Choroid plexus epithelial cell (primary cell): ENCODE measurements around the gene KIRREL3.

Experiments used
- DNase-seq: peaks from one replicate; pipeline ENCODE4 v3.0.0-alpha.2; 2010; ENCODE audit warnings: low read depth
- H3K4me3 ChIP-seq: 2 replicates; pipeline ENCODE4 v1.5.1; 2011; ENCODE audit warnings: low read depth, mild to moderate bottlenecking, control low read depth, low read length, moderate library complexity
- TF ChIP-seq, protein P1 (sequence below): conservative IDR thresholded peaks from 2 replicates; pipeline ENCODE4 v1.5.1; 2011; ENCODE audit warnings: low read depth, mild to moderate bottlenecking, control low read depth, inconsistent platforms, low read length, moderate library complexity

KIRREL3 gene

DNA sequence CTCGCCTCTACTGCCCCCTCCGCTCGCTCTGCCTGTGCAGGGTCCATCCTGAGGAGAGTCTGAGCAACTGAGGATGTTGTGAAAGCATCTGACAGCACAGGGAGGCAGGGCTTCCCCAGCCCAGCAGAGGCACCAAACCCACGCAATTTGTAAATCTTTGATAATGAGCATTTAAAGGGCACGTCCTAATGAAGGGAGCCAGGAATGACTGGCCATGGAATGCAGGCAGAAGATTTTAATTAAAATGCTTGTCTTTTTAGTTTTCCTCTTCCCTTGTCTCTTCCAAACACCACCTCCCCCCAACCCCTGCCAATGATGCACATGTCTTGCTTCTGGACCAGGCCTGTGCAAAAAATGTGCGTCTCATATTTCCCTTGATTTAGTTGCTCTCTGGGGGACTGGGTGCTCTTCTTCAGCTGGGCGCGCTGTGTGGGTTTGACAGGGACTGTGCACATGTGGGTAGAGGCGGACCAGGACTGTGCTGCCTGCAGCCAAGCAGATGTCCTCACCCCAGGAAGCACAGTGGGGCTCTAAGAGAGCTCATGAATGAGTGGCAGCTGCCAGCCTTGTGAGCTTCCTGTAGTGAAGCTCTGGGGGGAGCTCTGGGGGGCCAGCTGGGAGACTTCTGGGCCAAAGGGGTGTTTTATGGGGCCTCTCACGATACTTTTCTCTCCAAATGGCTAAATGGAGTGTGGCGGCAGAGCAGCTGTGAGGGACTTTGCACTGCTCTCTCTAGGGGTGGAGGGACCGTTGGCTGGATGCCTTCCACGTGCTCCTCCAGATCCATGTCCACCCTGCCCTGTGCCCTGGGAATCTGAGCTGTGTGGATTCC is 371.6 kb downstream of the KIRREL3 start:
- DNase-seq, result no peak
- TF ChIP-seq, protein P1, sequence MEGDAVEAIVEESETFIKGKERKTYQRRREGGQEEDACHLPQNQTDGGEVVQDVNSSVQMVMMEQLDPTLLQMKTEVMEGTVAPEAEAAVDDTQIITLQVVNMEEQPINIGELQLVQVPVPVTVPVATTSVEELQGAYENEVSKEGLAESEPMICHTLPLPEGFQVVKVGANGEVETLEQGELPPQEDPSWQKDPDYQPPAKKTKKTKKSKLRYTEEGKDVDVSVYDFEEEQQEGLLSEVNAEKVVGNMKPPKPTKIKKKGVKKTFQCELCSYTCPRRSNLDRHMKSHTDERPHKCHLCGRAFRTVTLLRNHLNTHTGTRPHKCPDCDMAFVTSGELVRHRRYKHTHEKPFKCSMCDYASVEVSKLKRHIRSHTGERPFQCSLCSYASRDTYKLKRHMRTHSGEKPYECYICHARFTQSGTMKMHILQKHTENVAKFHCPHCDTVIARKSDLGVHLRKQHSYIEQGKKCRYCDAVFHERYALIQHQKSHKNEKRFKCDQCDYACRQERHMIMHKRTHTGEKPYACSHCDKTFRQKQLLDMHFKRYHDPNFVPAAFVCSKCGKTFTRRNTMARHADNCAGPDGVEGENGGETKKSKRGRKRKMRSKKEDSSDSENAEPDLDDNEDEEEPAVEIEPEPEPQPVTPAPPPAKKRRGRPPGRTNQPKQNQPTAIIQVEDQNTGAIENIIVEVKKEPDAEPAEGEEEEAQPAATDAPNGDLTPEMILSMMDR, result no peak
- H3K4me3 ChIP-seq, result no peak overlapping the region

DNA sequence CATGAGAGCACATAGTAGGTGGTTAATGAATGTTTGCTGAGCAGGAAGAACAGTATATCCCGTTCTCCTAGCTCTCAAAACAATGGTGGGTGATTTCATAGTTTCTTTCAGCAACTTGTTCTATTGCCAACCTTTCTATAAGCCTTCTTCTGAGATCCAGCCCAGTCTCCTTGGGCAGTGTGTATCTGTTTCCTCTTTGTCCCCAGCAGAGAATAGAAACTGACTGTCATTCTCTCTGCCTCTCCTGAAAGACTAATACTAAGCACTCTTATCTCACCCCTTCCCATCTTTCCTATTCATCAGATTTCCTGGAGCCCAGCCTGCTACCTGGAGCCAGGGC is 372.1 kb downstream of the KIRREL3 start:
- no peak for DNase-seq
- TF ChIP-seq, protein P1, result no peak
- no peak overlapping the region for H3K4me3 ChIP-seq

DNA sequence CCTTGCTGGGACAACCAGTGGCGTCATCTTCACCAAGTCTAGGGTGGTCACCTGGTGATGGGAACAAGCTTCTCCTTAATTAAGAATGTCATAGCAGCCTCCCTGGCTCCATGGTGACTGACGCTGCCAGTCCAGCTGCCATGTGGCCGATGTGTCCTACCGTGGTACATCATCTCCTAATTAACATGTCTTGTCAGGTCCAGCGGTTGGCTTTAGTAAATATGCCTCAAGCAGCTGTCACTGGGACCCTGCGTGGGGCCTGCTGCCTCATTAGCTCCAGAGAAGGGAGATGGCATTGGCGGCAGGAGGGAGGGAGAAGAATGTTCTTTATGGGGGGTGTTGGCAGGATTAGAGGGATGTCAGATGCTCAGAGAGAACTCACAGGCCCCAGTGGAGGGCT is 373.1 kb downstream of the KIRREL3 start:
- H3K4me3 ChIP-seq, result no peak overlapping the region
- TF ChIP-seq, protein P1, result no peak
- DNase-seq, result no peak

DNA sequence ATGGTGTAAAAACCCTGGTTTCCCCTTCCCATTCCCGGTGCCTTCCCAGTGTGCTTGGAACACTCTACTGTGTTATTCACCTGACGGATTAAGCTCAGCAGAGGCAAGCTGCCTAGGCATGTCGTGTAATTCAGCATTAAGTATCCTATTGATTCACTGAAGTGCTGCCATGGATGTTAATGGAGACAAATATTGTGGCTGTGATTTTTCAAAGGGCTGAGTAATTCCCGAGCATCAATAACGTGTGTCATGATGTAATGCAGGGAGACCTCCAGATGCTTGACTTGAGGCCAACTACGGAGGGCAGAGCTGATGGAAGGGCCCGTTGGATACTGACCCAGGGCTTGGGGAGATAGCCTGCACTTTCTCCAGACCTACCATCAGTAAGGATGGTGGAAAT is 376.1 kb downstream of the KIRREL3 start:
- DNase-seq, result no peak
- TF ChIP-seq, protein P1, result no peak
- no peak overlapping the region for H3K4me3 ChIP-seq

DNA sequence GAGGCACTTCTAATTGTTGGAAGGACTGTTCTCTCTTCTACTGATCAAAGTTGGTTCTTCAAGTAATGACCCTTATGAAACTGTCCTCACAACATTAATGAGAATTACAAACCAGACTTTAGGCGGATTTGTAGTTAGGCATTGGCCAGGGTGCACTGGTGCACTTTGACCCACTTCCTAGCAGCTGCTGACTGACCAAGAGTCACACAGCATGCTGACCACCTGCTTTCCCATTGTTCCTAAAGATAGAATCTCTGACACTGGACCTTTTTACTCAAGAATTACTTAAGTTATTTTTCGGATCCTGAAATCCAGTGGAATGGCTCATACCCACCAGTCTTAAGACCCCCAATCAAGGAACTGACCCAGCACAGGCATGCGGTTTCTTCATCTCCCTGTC is 381.1 kb downstream of the KIRREL3 start:
- TF ChIP-seq, protein P1, result no peak
- DNase-seq, result no peak
- no peak overlapping the region for H3K4me3 ChIP-seq

DNA sequence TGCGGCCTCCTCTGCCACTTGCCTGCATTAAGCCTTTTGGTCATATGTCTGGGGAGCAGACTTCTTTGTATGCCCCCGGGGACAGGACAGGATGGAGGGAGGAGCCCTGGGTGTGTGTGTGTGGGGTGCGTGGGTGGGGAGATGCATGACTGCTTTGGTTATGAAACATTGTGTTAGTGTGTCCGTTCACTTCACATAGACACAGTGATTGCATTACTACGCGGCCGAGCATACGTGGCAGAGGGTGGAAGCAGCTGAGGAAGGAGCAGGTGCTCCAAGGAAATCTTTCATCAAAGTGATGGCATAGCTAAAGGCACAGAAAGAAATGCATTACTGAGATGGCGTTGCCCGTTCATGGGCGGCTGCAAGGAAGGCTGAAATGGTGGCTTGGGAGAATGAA is 384.7 kb downstream of the KIRREL3 start:
- H3K4me3 ChIP-seq, result no peak overlapping the region
- TF ChIP-seq, protein P1, result no peak
- no peak for DNase-seq

DNA sequence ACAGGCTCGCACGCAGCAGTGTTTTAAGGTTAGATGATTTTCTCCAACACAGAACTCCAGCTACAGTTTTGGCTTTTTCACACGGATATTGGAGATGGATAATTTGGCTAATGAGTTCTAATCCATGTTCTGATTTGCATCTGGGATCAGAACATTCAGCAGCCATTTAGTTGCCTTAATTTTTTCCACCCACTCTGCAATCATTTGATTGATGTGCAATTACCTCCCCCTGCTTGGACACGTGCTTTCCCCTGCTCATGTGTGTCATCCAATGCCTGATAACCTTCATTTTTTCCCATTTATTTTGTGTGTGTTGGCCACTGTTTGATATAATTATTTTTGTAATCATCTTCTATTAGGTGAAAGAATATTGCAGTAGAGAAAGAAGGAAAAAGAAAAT is 387.3 kb downstream of the KIRREL3 start:
- DNase-seq, result no peak
- TF ChIP-seq, protein P1, result no peak
- no peak overlapping the region for H3K4me3 ChIP-seq
